EH (cell line): ENCODE results near the gene NR6A1.
"Not testable (repeated sequence)": the region's sequence is repeated elsewhere in the genome, so short reads cannot be mapped to it uniquely, and the experiment has no call there.

Source experiments
- DNase-seq: peaks from one replicate; pipeline ENCODE4 v3.0.0-alpha.2; 2015; ENCODE audit warnings: low read depth

NR6A1 gene

GRCh38 chr9:124776954-124777648 lies 6.0 kb upstream of the NR6A1 start, which contains the start of gene OLFML2A:
Gene OLFML2A, plus strand, starts transcription at chr9:124777133. Its CDS starts 138 bp downstream, at chr9:124777271.
- DNase-seq: peak; percentile 37

GRCh38 chr9:124776618-124776953 lies 5.5 kb upstream of the NR6A1 start:
- no peak for DNase-seq

- peak; percentile 80 for DNase-seq
Observed at GRCh38 chr9:124774129-124774978, 3.2 kb upstream of the NR6A1 start.

GRCh38 chr9:124773473-124774128 lies 2.5 kb upstream of the NR6A1 start:
- no peak for DNase-seq

- DNase-seq: not testable (repeated sequence)
Observed at GRCh38 chr9:124772877-124773276, 1.8 kb upstream of the NR6A1 start.

- DNase-seq: peak; percentile 75
Observed at GRCh38 chr9:124771867-124772679, 962 bp upstream of the NR6A1 start.

GRCh38 chr9:124770359-124771020 lies 621 bp downstream of the NR6A1 start:
- no peak for DNase-seq

- peak; percentile 52 for DNase-seq
Observed at GRCh38 chr9:124769549-124770358, 1.4 kb downstream of the NR6A1 start.

- no peak for DNase-seq
Observed at GRCh38 chr9:124768750-124769548, 2.2 kb downstream of the NR6A1 start.

GRCh38 chr9:124768334-124768733 lies 2.8 kb downstream of the NR6A1 start:
- DNase-seq: no peak

- DNase-seq: no peak
Observed at GRCh38 chr9:124767821-124768220, 3.3 kb downstream of the NR6A1 start.

- DNase-seq: no peak
Observed at GRCh38 chr9:124766815-124767554, 4.1 kb downstream of the NR6A1 start.

GRCh38 chr9:124766326-124766725 lies 4.8 kb downstream of the NR6A1 start:
- no peak for DNase-seq

- no peak for DNase-seq
Observed at GRCh38 chr9:124765439-124765835, 5.7 kb downstream of the NR6A1 start.

- peak; percentile 47 for DNase-seq
Observed at GRCh38 chr9:124764774-124765438, 6.2 kb downstream of the NR6A1 start.

GRCh38 chr9:124762633-124763032 lies 8.5 kb downstream of the NR6A1 start:
- no peak for DNase-seq

GRCh38 chr9:124761710-124762109 lies 9.4 kb downstream of the NR6A1 start:
- no peak for DNase-seq

GRCh38 chr9:124761196-124761595 lies 9.9 kb downstream of the NR6A1 start:
- no peak for DNase-seq
